ENCODE measurements around the gene CHAF1B. TPM values are rescaled to one million over a fixed set of nuclear protein-coding genes. Genes with fewer than 3 reads are reported as not detected.
A peak's percentile ranks its signal among the peaks of the same experiment; 100 is the strongest.

Gene CHAF1B
- polyA plus RNA-seq, 4 donors = 0.89 to 4.1 (median 2.6) TPM

- no peaks in the 10 kb centered on the region for H3K9me3 ChIP-seq (ENCODE audit: control insufficient read depth in 2 of 2, insufficient read depth in 1 of 2, low read depth in 1 of 2, low read length in 1 of 2)
- H3K36me3 ChIP-seq (ENCODE audit: control insufficient read depth in 3 of 3, insufficient read depth in 2 of 3, low read depth in 1 of 3, low read length in 3 of 3) = peaks cover 0 to 37% (median 0%) of the 10 kb centered on the region in 3 donors
- H3K27me3 ChIP-seq (ENCODE audit: control insufficient read depth in 3 of 3, insufficient read depth in 3 of 3, low read length in 3 of 3) = no peaks in the 10 kb centered on the region
- no peak overlapping the region for H3K4me3 ChIP-seq (ENCODE audit: low read depth in 1 of 3, low read length in 3 of 3)
- no peaks in the 10 kb centered on the region for H3K4me1 ChIP-seq (ENCODE audit: control insufficient read depth in 3 of 3, insufficient read depth in 2 of 3, low read depth in 1 of 3, low read length in 2 of 3)
- FAIRE-seq (no peak), DNase-seq (no peak)
- 92 to 95% (median 92%) methylated on average over 11 of the region's 11 CpGs for WGBS, 3 donors
- no peak overlapping the region for H3K27ac ChIP-seq (ENCODE audit: low read depth in 1 of 3, low read length in 2 of 3)
Measured at GRCh38 chr21:36412916-36413315, 27.7 kb downstream of the CHAF1B start.

DNA sequence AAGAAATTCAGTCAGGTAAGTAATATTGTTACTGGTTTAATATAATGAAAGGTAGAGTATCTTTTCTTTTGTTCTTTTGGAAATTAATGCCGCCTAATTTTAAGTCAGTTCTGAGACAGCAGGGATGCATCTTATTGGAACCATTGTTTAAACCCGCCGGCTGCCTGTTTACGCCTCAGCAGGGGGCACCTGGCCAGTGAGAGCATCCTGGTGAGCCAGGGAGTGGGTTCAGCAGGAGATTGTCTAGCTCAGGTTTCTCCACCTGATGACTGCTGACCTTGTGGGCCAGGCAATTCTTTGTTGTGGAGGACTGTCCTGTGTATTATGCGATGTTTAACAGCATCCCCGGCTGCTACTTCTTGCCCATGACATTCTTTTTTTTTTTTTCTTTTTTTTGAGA, 30.2 kb downstream of the CHAF1B start:
- no peaks in the 10 kb centered on the region for H3K27me3 ChIP-seq (ENCODE audit: control insufficient read depth in 3 of 3, insufficient read depth in 3 of 3, low read length in 3 of 3)
- FAIRE-seq (no peak), DNase-seq (no peak)
- WGBS, 3 donors = 87 to 97% (median 95%) methylated on average over 6 of the region's 6 CpGs
- no peaks in the 10 kb centered on the region for H3K9me3 ChIP-seq (ENCODE audit: control insufficient read depth in 2 of 2, insufficient read depth in 1 of 2, low read depth in 1 of 2, low read length in 1 of 2)
- peaks cover 0 to 36% (median 0%) of the 10 kb centered on the region in 3 donors for H3K36me3 ChIP-seq (ENCODE audit: control insufficient read depth in 3 of 3, insufficient read depth in 2 of 3, low read depth in 1 of 3, low read length in 3 of 3)
- H3K27ac ChIP-seq (ENCODE audit: low read depth in 1 of 3, low read length in 2 of 3) = no peak overlapping the region
- H3K4me1 ChIP-seq (ENCODE audit: control insufficient read depth in 3 of 3, insufficient read depth in 2 of 3, low read depth in 1 of 3, low read length in 2 of 3) = no peaks in the 10 kb centered on the region
- no peak overlapping the region for H3K4me3 ChIP-seq (ENCODE audit: low read depth in 1 of 3, low read length in 3 of 3)

DNA sequence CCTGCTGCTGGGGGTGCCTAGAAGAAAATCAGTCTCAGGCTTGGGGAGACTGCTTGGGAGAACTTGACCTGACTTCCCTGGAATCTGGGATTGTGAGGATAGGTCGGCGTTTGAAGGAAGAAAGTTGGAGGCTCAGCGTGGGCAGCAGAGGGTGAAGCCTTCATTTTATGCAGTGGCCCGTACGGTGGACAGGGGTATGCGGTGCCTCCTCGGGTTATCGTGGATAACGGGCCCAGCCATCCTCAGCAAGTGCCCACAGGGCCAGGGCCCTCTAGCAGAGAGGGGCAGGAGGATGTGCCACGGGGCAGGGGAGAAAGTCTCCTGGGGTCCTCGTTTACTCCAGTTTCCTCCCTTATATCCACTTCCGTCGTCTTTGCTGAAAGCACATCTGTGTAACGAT, 34.0 kb downstream of the CHAF1B start:
- no peak for DNase-seq

GRCh38 chr21:36419996-36420395, 34.8 kb downstream of the CHAF1B start:
- Histone ChIP-seq H3K36me3 (ENCODE audit: control insufficient read depth in 3 of 3, insufficient read depth in 2 of 3, low read depth in 1 of 3, low read length in 3 of 3) (peaks cover 0 to 10% (median 0%) of the 10 kb centered on the region in 3 donors), H3K4me1 (ENCODE audit: control insufficient read depth in 3 of 3, insufficient read depth in 2 of 3, low read depth in 1 of 3, low read length in 2 of 3) (no peaks in the 10 kb centered on the region), H3K9me3 (ENCODE audit: control insufficient read depth in 2 of 2, insufficient read depth in 1 of 2, low read depth in 1 of 2, low read length in 1 of 2) (no peaks in the 10 kb centered on the region), H3K4me3 (ENCODE audit: low read depth in 1 of 3, low read length in 3 of 3) (no peak overlapping the region), H3K27me3 (ENCODE audit: control insufficient read depth in 3 of 3, insufficient read depth in 3 of 3, low read length in 3 of 3) (no peaks in the 10 kb centered on the region), H3K27ac (ENCODE audit: low read depth in 1 of 3, low read length in 2 of 3) (no peak overlapping the region)
- no peak for FAIRE-seq
- DNase-seq = peak; percentile 61 to 84
- WGBS, 3 donors = 25 to 50% (median 42%) methylated on average over 8 of the region's 8 CpGs

More for the DNA sequence above, 34.0 kb downstream of the CHAF1B start:
- Histone ChIP-seq H3K27ac (ENCODE audit: low read depth in 1 of 3, low read length in 2 of 3) (no peak overlapping the region), H3K36me3 (ENCODE audit: control insufficient read depth in 3 of 3, insufficient read depth in 2 of 3, low read depth in 1 of 3, low read length in 3 of 3) (peaks cover 0 to 12% (median 0%) of the 10 kb centered on the region in 3 donors), H3K4me1 (ENCODE audit: control insufficient read depth in 3 of 3, insufficient read depth in 2 of 3, low read depth in 1 of 3, low read length in 2 of 3) (no peaks in the 10 kb centered on the region), H3K27me3 (ENCODE audit: control insufficient read depth in 3 of 3, insufficient read depth in 3 of 3, low read length in 3 of 3) (no peaks in the 10 kb centered on the region), H3K4me3 (ENCODE audit: low read depth in 1 of 3, low read length in 3 of 3) (no peak overlapping the region), H3K9me3 (ENCODE audit: control insufficient read depth in 2 of 2, insufficient read depth in 1 of 2, low read depth in 1 of 2, low read length in 1 of 2) (no peaks in the 10 kb centered on the region)
- 87 to 93% (median 92%) methylated on average over 14 of the region's 14 CpGs for WGBS, 3 donors
- no peak for FAIRE-seq

DNA sequence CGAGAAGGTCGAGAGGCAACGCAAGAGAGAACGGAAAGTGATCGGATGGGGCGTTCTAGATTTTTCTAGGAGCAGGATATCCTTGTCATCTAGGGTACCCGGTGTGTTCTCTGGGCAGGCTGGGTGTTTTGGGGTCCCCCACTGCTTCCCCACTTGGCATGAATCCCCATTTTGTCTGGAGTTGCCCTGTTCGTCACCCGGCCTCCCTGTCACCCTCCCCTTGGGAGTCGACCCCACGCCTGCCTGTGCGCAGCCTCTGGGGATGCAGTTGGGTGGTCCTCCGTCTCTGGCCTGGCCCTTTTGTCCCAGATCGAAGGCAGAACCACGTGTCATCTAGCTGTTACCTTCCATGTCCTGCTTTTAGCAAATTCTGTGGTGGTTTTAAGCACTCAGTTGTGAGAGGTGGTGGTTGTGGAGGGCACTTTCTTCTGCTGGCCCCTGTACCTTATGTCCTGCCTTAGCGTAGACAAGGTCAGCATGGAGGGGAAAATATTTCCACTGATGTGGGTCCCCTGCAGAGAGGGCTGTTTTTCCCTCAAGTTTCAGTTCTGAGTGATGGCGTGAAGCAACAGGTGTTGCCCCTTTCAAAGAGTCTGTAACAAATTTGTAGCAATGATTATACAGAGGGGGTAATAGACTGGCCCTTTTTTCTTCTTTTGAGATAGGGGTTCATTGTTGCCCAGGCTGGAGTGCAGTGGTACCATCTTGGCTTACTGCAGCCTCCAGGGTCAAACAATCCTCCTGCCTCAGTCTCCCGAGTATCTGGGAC, 35.6 kb downstream of the CHAF1B start:
- Histone ChIP-seq H3K36me3 (ENCODE audit: control insufficient read depth in 3 of 3, insufficient read depth in 2 of 3, low read depth in 1 of 3, low read length in 3 of 3) (peaks cover 0 to 5% (median 0%) of the 10 kb centered on the region in 3 donors), H3K27ac (ENCODE audit: low read depth in 1 of 3, low read length in 2 of 3) (no peak overlapping the region), H3K4me1 (ENCODE audit: control insufficient read depth in 3 of 3, insufficient read depth in 2 of 3, low read depth in 1 of 3, low read length in 2 of 3) (no peaks in the 10 kb centered on the region), H3K27me3 (ENCODE audit: control insufficient read depth in 3 of 3, insufficient read depth in 3 of 3, low read length in 3 of 3) (no peaks in the 10 kb centered on the region), H3K4me3 (ENCODE audit: low read depth in 1 of 3, low read length in 3 of 3) (no peak overlapping the region), H3K9me3 (ENCODE audit: control insufficient read depth in 2 of 2, insufficient read depth in 1 of 2, low read depth in 1 of 2, low read length in 1 of 2) (no peaks in the 10 kb centered on the region)
- WGBS, 3 donors = 93 to 94% (median 93%) methylated on average over 18 of the region's 18 CpGs
- no peak for FAIRE-seq
- DNase-seq = no peak

GRCh38 chr21:36422279-36423098, 37.3 kb downstream of the CHAF1B start:
- no peak overlapping the region for H3K27ac ChIP-seq (ENCODE audit: low read depth in 1 of 3, low read length in 2 of 3)
- H3K36me3 ChIP-seq (ENCODE audit: control insufficient read depth in 3 of 3, insufficient read depth in 2 of 3, low read depth in 1 of 3, low read length in 3 of 3) = peaks cover 0 to 4% (median 0%) of the 10 kb centered on the region in 3 donors
- no peaks in the 10 kb centered on the region for H3K9me3 ChIP-seq (ENCODE audit: control insufficient read depth in 2 of 2, insufficient read depth in 1 of 2, low read depth in 1 of 2, low read length in 1 of 2)
- FAIRE-seq = no peak
- 60 to 64% (median 62%) methylated on average over 27 to 28 of the region's 28 CpGs for WGBS, 3 donors
- no peak overlapping the region for H3K4me3 ChIP-seq (ENCODE audit: low read depth in 1 of 3, low read length in 3 of 3)
- H3K4me1 ChIP-seq (ENCODE audit: control insufficient read depth in 3 of 3, insufficient read depth in 2 of 3, low read depth in 1 of 3, low read length in 2 of 3) = no peaks in the 10 kb centered on the region
- no peaks in the 10 kb centered on the region for H3K27me3 ChIP-seq (ENCODE audit: control insufficient read depth in 3 of 3, insufficient read depth in 3 of 3, low read length in 3 of 3)
- peak; percentile 43 to 69 for DNase-seq

DNA sequence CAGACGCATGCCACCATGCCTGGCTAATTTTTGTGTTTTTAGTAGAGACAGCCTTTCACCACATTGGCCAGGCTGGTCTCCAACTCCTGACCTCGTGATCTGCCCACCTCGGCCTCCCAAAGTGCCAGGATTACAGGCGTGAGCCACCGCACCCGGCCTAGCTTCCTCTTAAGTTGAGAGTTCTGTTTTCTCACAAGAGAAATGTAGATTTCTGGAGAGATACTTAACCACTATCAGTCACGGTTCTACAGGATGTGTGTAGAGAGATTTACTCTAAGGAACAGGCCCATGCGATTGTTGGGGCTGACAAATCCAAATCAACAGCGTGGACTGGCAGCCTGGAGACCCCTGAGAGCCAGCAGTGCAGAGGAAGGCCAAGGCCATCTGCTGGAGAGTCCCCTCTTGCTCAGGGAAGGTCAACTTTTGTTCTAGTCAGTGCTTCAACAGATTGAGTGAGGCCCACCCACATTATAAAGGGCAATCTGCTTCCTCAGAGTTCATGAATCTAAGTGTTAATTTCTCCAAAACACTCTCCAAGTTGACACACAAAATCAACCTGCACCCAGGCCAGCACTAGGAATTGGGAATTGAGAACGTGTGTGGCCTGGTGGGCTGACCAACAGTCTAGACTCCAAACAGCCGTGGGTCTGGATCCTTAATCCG, 38.7 kb downstream of the CHAF1B start:
- FAIRE-seq (no peak), DNase-seq (no peak)
- 89 to 95% (median 89%) methylated on average over 12 of the region's 12 CpGs for WGBS, 3 donors
- H3K4me3 ChIP-seq (ENCODE audit: low read depth in 1 of 3, low read length in 3 of 3) = no peak overlapping the region
- H3K4me1 ChIP-seq (ENCODE audit: control insufficient read depth in 3 of 3, insufficient read depth in 2 of 3, low read depth in 1 of 3, low read length in 2 of 3) = no peaks in the 10 kb centered on the region
- no peaks in the 10 kb centered on the region for H3K27me3 ChIP-seq (ENCODE audit: control insufficient read depth in 3 of 3, insufficient read depth in 3 of 3, low read length in 3 of 3)
- no peaks in the 10 kb centered on the region for H3K9me3 ChIP-seq (ENCODE audit: control insufficient read depth in 2 of 2, insufficient read depth in 1 of 2, low read depth in 1 of 2, low read length in 1 of 2)
- no peaks in the 10 kb centered on the region for H3K36me3 ChIP-seq (ENCODE audit: control insufficient read depth in 3 of 3, insufficient read depth in 2 of 3, low read depth in 1 of 3, low read length in 3 of 3)
- no peak overlapping the region for H3K27ac ChIP-seq (ENCODE audit: low read depth in 1 of 3, low read length in 2 of 3)

GRCh38 chr21:36424592-36424991, 39.4 kb downstream of the CHAF1B start:
- Histone ChIP-seq H3K36me3 (ENCODE audit: control insufficient read depth in 3 of 3, insufficient read depth in 2 of 3, low read depth in 1 of 3, low read length in 3 of 3) (no peaks in the 10 kb centered on the region), H3K9me3 (ENCODE audit: control insufficient read depth in 2 of 2, insufficient read depth in 1 of 2, low read depth in 1 of 2, low read length in 1 of 2) (no peaks in the 10 kb centered on the region), H3K27me3 (ENCODE audit: control insufficient read depth in 3 of 3, insufficient read depth in 3 of 3, low read length in 3 of 3) (no peaks in the 10 kb centered on the region), H3K4me1 (ENCODE audit: control insufficient read depth in 3 of 3, insufficient read depth in 2 of 3, low read depth in 1 of 3, low read length in 2 of 3) (peaks cover 0 to 2% (median 0%) of the 10 kb centered on the region in 3 donors), H3K4me3 (ENCODE audit: low read depth in 1 of 3, low read length in 3 of 3) (no peak overlapping the region), H3K27ac (ENCODE audit: low read depth in 1 of 3, low read length in 2 of 3) (no peak overlapping the region)
- FAIRE-seq (no peak), DNase-seq (no peak)
- WGBS, 3 donors = 93 to 94% (median 94%) methylated on average over 8 of the region's 8 CpGs
